HG02938 (cell line): ENCODE data around the gene INA.

Source experiments
- ATAC-seq: cut with Tn5 transposase; IDR thresholded peaks from one replicate; pipeline ENCODE4 v1.9.1; 2021; ENCODE audit warnings: mild to moderate bottlenecking, moderate library complexity; ENCODE audit not compliant: unreplicated experiment

The INA gene

GRCh38 chr10:103265717-103266329, 11.1 kb upstream of the INA start:
- ATAC-seq = no peak

- no peak for ATAC-seq
Observed at GRCh38 chr10:103273041-103273441, 3.9 kb upstream of the INA start.

GRCh38 chr10:103276251-103276895, 565 bp upstream of the INA start:
- ATAC-seq = no peak

- no peak for ATAC-seq
Observed at GRCh38 chr10:103277713-103278536, 987 bp downstream of the INA start.

GRCh38 chr10:103278537-103278823, 1.5 kb downstream of the INA start:
- no peak for ATAC-seq

GRCh38 chr10:103278862-103279298, 1.9 kb downstream of the INA start:
- no peak for ATAC-seq

GRCh38 chr10:103280031-103280430, 3.1 kb downstream of the INA start:
- no peak for ATAC-seq

- ATAC-seq = no peak
Observed at GRCh38 chr10:103280506-103280905, 3.6 kb downstream of the INA start.

- ATAC-seq = no peak
Observed at GRCh38 chr10:103281753-103282152, 4.8 kb downstream of the INA start.

GRCh38 chr10:103282961-103283360, 6.0 kb downstream of the INA start:
- no peak for ATAC-seq

- ATAC-seq = no peak
Observed at GRCh38 chr10:103284170-103284569, 7.2 kb downstream of the INA start.

- ATAC-seq = no peak
Observed at GRCh38 chr10:103287992-103288391, 11.1 kb downstream of the INA start.

- no peak for ATAC-seq
Observed at GRCh38 chr10:103291588-103291987, 14.7 kb downstream of the INA start.

GRCh38 chr10:103295374-103296015, 18.6 kb downstream of the INA start:
- ATAC-seq = no peak

GRCh38 chr10:103307594-103307993, 30.7 kb downstream of the INA start:
- ATAC-seq = no peak

- ATAC-seq = no peak
Observed at GRCh38 chr10:103310197-103310596, 33.3 kb downstream of the INA start.

- no peak for ATAC-seq
Observed at GRCh38 chr10:103316087-103316486, 39.1 kb downstream of the INA start.

GRCh38 chr10:103327906-103328305, 51.0 kb downstream of the INA start:
- ATAC-seq = no peak

GRCh38 chr10:103333934-103334520, 57.1 kb downstream of the INA start:
- no peak for ATAC-seq

- ATAC-seq = no peak
Observed at GRCh38 chr10:103334567-103334966, 57.6 kb downstream of the INA start.

GRCh38 chr10:103336370-103336769, 59.4 kb downstream of the INA start:
- ATAC-seq = no peak
